Measurements from ENCODE around the gene CBX3. TPM values are rescaled to one million over a fixed set of nuclear protein-coding genes. Genes with fewer than 3 reads are reported as not detected.

The CBX3 gene
- total and polyA plus RNA-seq, 2 of the 8 experiments (the other 6 are each of a cell fraction or from before 2014, with no cell fraction given): 71.3 to 258 TPM

DNA sequence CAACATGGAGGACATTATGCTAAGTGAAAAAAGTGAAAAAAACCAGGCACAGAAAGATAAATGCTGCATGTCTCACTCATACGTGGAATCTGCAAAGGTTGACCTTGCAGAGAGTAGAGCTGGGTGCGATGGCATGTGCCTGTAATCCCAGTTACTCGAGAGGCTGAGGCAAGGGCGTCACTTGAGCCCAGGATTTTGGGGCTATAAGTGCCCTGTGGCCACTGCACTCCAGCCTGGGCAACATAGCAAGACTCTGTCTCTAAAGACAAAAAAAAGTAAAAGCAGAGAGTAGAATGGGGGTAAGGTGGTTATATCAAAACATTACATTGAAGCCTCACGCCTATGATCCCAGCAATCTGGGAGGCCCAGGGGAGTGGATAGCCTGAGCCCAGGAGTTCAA is 22.8 kb downstream of the CBX3 start:
- no peak overlapping the region for H3K9ac ChIP-seq (replicated peaks in 1 of 4; ENCODE audit: extremely low read depth in 1 of 4, low read depth in 3 of 4, low read length in 3 of 4)
- no peak overlapping the region for H2BK20ac ChIP-seq (ENCODE audit: low read length)
- H3K56ac ChIP-seq (replicated peaks; ENCODE audit: insufficient read length, low read depth, low read length): no peak overlapping the region
- DNase-seq (ENCODE audit: low read depth in 1 of 2, low spot score in 2 of 2) (no peak), FAIRE-seq (no peak)
- H3K4me1 ChIP-seq (replicated peaks in 1 of 4; ENCODE audit: control insufficient read depth in 3 of 4, insufficient read depth in 4 of 4, low read length in 3 of 4): no peaks in the 10 kb centered on the region
- no peak overlapping the region for H3K4me2 ChIP-seq (ENCODE audit: insufficient read depth in 1 of 2, low read depth in 2 of 2, low read length in 2 of 2)
- no peak overlapping the region for H3K27ac ChIP-seq (ENCODE audit: low read depth, low read length)
- no peaks in the 10 kb centered on the region for H4K20me1 ChIP-seq (replicated peaks in 1 of 2; ENCODE audit: control insufficient read depth in 1 of 2, insufficient read depth in 2 of 2, low read length in 2 of 2)
- no peak overlapping the region for H2BK5ac ChIP-seq (ENCODE audit: low read depth, low read length)
- no peak overlapping the region for H3K4me3 ChIP-seq (ENCODE audit: extremely low read depth in 1 of 4, insufficient read depth in 2 of 4, low read depth in 3 of 4, low read length in 4 of 4)
- H3K23me2 ChIP-seq (ENCODE audit: low read depth, low read length): no peaks in the 10 kb centered on the region
- no peak overlapping the region for H2BK12ac ChIP-seq (ENCODE audit: low read depth, low read length)
- no peaks in the 10 kb centered on the region for H3K79me1 ChIP-seq (ENCODE audit: low read depth, low read length)
- ChIA-PET CTCF (ENCODE audit: partially characterized antibody) (interaction anchor here (0.7 kb wide), 1 partner anchor 11 kb away, joined by 3 read pairs; no protein-coding TSS in a partner anchor), POLR2A (ENCODE audit: partially characterized antibody) (interaction anchor here (1.0 to 13.5 kb wide), 3 partner anchors 18 to 33 kb away, joined by 4 to 97 read pairs (median 19); partner anchors contain the start of genes CBX3 and HNRNPA2B1)
- no peak overlapping the region for H3K18ac ChIP-seq (ENCODE audit: extremely low read depth, low read length)
- H2AK5ac ChIP-seq (ENCODE audit: low read depth, low read length): no peak overlapping the region
- H3K79me2 ChIP-seq (ENCODE audit: control insufficient read depth in 1 of 2, insufficient read depth in 2 of 2, low read length in 2 of 2): no peaks in the 10 kb centered on the region
- H3K36me3 ChIP-seq (ENCODE audit: control insufficient read depth in 2 of 4, insufficient read depth in 4 of 4, low read length in 3 of 4): no peaks in the 10 kb centered on the region
- no peak overlapping the region for H2BK15ac ChIP-seq (ENCODE audit: low read length)
- WGBS, 2 experiments (ENCODE audit: extremely low coverage in 1 of 2, insufficient coverage in 1 of 2, insufficient read length in 1 of 2, insufficient replicate concordance in 2 of 2, low coverage in 1 of 2, low lambda C conversion rate in 2 of 2, missing lambda C conversion rate in 1 of 2): 87% methylated on average over 5 of the region's 5 CpGs; no CpG with 5 or more reads in 1 of the 2 experiments
- no peak overlapping the region for H2AFZ ChIP-seq (ENCODE audit: low read length)
- H2BK120ac ChIP-seq (replicated peaks; ENCODE audit: low read depth, low read length): no peak overlapping the region
- no peaks in the 10 kb centered on the region for H3K27me3 ChIP-seq (replicated peaks in 1 of 4; ENCODE audit: control insufficient read depth in 3 of 4, extremely low read depth in 1 of 4, insufficient read depth in 3 of 4, low read length in 3 of 4)
- H3K4ac ChIP-seq (replicated peaks; ENCODE audit: insufficient read length, low read depth, low read length): no peak overlapping the region
- H3K9me3 ChIP-seq (ENCODE audit: insufficient read depth in 2 of 2, low read depth in 1 of 2, low read length in 1 of 2): peaks cover 0 to 6% of the 10 kb centered on the region in 2 experiments; a peak in 1 of 4 replicates
- H4K91ac ChIP-seq (replicated peaks; ENCODE audit: insufficient read length, low read length): no peak overlapping the region
- no peak overlapping the region for H3K14ac ChIP-seq (ENCODE audit: insufficient read length)
- H4K5ac ChIP-seq (ENCODE audit: insufficient read length, low read depth, low read length): no peak overlapping the region
- H4K8ac ChIP-seq (ENCODE audit: extremely low read depth, insufficient read depth, low read length): no peak overlapping the region
- H3K23ac ChIP-seq (ENCODE audit: insufficient read length): no peak overlapping the region
- TF ChIP-seq CHD2 (IDR thresholded peaks at IDR 0.05; ENCODE audit: low read length): no peak
- no peak for TF ChIP-seq SP4 (IDR thresholded peaks at IDR 0.05; ENCODE audit: low read length)
- no peak for TF ChIP-seq RFX5 (IDR thresholded peaks at IDR 0.05; ENCODE audit: borderline replicate concordance, low read depth, low read length)
- TF ChIP-seq POLR2A (IDR thresholded peaks at IDR 0.05; ENCODE audit: control extremely low read depth in 1 of 2, low read depth in 2 of 2, low read length in 2 of 2): no peak
- no peak for TF ChIP-seq HDAC6 (IDR thresholded peaks at IDR 0.05; ENCODE audit: low read depth, low read length)
- TF ChIP-seq, protein P1, sequence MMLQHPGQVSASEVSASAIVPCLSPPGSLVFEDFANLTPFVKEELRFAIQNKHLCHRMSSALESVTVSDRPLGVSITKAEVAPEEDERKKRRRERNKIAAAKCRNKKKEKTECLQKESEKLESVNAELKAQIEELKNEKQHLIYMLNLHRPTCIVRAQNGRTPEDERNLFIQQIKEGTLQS (IDR thresholded peaks at IDR 0.05; ENCODE audit: insufficient read depth, low read depth, low read length): no peak
- no peak for TF ChIP-seq SIX5 (IDR thresholded peaks at IDR 0.05; ENCODE audit: low read depth, low read length)
- no peak for TF ChIP-seq TAF1 (IDR thresholded peaks at IDR 0.05; ENCODE audit: low read depth, low read length)
- TF ChIP-seq CREB1 (IDR thresholded peaks at IDR 0.05): no peak
- no peak for TF ChIP-seq SP2 (IDR thresholded peaks at IDR 0.05; ENCODE audit: low read length)
- TF ChIP-seq CEBPB (IDR thresholded peaks at IDR 0.05; ENCODE audit: low read depth, low read length): no peak
- no peak for TF ChIP-seq PHF8 (conservative IDR thresholded peaks at IDR 0.05; ENCODE audit: low read depth, low read length)
- TF ChIP-seq, protein P2, sequence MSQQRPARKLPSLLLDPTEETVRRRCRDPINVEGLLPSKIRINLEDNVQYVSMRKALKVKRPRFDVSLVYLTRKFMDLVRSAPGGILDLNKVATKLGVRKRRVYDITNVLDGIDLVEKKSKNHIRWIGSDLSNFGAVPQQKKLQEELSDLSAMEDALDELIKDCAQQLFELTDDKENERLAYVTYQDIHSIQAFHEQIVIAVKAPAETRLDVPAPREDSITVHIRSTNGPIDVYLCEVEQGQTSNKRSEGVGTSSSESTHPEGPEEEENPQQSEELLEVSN (IDR thresholded peaks at IDR 0.05): no peak
- TF ChIP-seq TCF12 (IDR thresholded peaks at IDR 0.05; ENCODE audit: low read depth, low read length): no peak
- TF ChIP-seq SIRT6 (IDR thresholded peaks at IDR 0.05; ENCODE audit: low read length): no peak

Measured in H1 (cell line).